Tibial nerve (tissue), 4 donors: ENCODE measurements around the gene STPG3. TPM values are rescaled to one million over a fixed set of nuclear protein-coding genes. Genes with fewer than 3 reads are reported as not detected.

Source experiments
- DNase-seq, 2 donors: peaks; one replicate each; pipeline ENCODE4 v3.0.0-alpha.2; 2019; ENCODE audit warnings: low spot score in 2 of 2
- H3K27ac ChIP-seq, 4 donors: fragments of 200-600 bp; sonication (generic) in 3 of 4; one replicate each; pipeline ENCODE4 v1.5.1; 2017 to 2019; ENCODE audit warnings: mild to moderate bottlenecking in 1 of 4
- H3K27me3 ChIP-seq, 2 donors: fragments of 200-600 bp; sonication (generic) in 1 of 2; one replicate each; pipeline versions ENCODE4 v1.5.1 to v1.6.0; 2017 to 2019
- H3K36me3 ChIP-seq, 3 donors: fragments of 200-600 bp; sonication (generic); one replicate each; pipeline ENCODE4 v1.5.1; 2018 to 2019
- H3K4me1 ChIP-seq, 4 donors: fragments of 200-600 bp; sonication (generic) in 3 of 4; one replicate each; pipeline ENCODE4 v1.5.1; 2017 to 2019
- H3K4me3 ChIP-seq, 4 donors: fragments of 200-600 bp; sonication (generic) in 3 of 4; one replicate each; pipeline ENCODE4 v1.5.1; 2017 to 2019; ENCODE audit warnings: mild to moderate bottlenecking in 1 of 4, moderate library complexity in 1 of 4
- H3K9me3 ChIP-seq, 4 donors: fragments of 200-600 bp; sonication (generic) in 3 of 4; one replicate each; pipeline ENCODE4 v1.5.1; 2017 to 2019
- EP300 ChIP-seq, 2 donors: sonication (generic); formaldehyde crosslinking; IDR thresholded peaks; one replicate each; pipeline ENCODE4 v1.6.1; 2017; ENCODE audit warnings: antibody characterized with exemption in 2 of 2, mild to moderate bottlenecking in 1 of 2
- POLR2A ChIP-seq, 2 donors: fragments of 450-650 bp; IDR thresholded peaks; one replicate each; pipeline ENCODE4 v1.6.1; 2017; ENCODE audit warnings: antibody characterized with exemption in 2 of 2, mild to moderate bottlenecking in 2 of 2, moderate library complexity in 2 of 2
- WGBS, 2 donors: methylation state at CpG; one replicate each; pipeline ENCODE4 v1.1.5; 2018; 5-methylcytosine and 5-hydroxymethylcytosine counted together
- total RNA-seq, 4 donors: library from RNA; depleted of rRNA; stranded (reverse); fragments of >200 nt; gene quantifications; one replicate each; pipeline ENCODE4 v1.1.0, GENCODE V29; 2016
- TF ChIP-seq, protein P1 (sequence below), 5 experiments: fragments of 200-600 bp in 3 of 5; fragments of 450-650 bp in 2 of 5; sonication (generic) in 3 of 5; IDR thresholded peaks; one replicate each; pipeline ENCODE4 v1.5.1; 2016 to 2019; ENCODE audit warnings: antibody characterized with exemption in 5 of 5, mild to moderate bottlenecking in 3 of 5, moderate library complexity in 2 of 5

The STPG3 gene
- total RNA-seq, 4 donors from 2014 or later = not detected

DNA sequence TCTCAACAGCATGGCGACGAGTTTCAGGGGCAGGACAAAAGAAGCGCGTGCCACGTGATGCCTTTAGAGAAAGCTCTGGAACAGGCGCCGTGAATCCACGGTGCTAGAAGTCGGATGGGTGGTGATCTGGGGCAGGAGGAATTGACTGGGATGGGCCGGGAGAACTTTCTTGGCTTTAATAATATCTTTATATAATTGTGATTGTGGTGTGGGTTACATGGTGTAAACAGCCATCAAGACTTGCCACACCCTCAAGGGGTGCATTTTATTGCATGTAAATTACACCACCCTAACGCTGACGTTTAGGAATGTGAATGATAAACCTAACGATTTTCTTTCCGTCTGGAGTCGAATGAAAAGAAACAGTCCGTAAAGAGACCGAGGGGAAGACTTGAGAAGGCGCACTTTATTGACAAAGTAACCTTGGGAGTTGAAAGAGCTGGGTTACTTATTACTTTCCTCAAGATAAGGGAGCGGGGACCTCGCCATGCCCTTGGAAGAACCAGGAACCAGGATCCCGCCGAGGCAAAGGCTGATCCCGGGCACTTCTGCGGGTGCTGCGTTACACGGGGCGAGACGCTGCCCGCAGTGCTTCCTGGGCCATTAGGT is 42.5 kb downstream of the STPG3 start:
- DNase-seq = no peak
- H3K4me1 ChIP-seq = peaks cover 0 to 30% (median 5%) of the 10 kb centered on the region in 4 donors
- H3K27ac ChIP-seq = peak overlapping the region in 1 of 4 donors; percentile 60
- H3K9me3 ChIP-seq = peaks cover 0 to 7% (median 0%) of the 10 kb centered on the region in 4 donors
- TF ChIP-seq EP300 (IDR thresholded peaks at IDR 0.05) (no peak), POLR2A (IDR thresholded peaks at IDR 0.05) (no peak)
- TF ChIP-seq, protein P1, sequence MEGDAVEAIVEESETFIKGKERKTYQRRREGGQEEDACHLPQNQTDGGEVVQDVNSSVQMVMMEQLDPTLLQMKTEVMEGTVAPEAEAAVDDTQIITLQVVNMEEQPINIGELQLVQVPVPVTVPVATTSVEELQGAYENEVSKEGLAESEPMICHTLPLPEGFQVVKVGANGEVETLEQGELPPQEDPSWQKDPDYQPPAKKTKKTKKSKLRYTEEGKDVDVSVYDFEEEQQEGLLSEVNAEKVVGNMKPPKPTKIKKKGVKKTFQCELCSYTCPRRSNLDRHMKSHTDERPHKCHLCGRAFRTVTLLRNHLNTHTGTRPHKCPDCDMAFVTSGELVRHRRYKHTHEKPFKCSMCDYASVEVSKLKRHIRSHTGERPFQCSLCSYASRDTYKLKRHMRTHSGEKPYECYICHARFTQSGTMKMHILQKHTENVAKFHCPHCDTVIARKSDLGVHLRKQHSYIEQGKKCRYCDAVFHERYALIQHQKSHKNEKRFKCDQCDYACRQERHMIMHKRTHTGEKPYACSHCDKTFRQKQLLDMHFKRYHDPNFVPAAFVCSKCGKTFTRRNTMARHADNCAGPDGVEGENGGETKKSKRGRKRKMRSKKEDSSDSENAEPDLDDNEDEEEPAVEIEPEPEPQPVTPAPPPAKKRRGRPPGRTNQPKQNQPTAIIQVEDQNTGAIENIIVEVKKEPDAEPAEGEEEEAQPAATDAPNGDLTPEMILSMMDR (IDR thresholded peaks at IDR 0.05) = no peak
- 71 to 75% methylated on average over 29 of the region's 29 CpGs for WGBS, 2 donors
- no peak overlapping the region for H3K4me3 ChIP-seq
- H3K36me3 ChIP-seq = no peaks in the 10 kb centered on the region
- peaks cover 0 to 63% of the 10 kb centered on the region in 2 donors for H3K27me3 ChIP-seq

DNA sequence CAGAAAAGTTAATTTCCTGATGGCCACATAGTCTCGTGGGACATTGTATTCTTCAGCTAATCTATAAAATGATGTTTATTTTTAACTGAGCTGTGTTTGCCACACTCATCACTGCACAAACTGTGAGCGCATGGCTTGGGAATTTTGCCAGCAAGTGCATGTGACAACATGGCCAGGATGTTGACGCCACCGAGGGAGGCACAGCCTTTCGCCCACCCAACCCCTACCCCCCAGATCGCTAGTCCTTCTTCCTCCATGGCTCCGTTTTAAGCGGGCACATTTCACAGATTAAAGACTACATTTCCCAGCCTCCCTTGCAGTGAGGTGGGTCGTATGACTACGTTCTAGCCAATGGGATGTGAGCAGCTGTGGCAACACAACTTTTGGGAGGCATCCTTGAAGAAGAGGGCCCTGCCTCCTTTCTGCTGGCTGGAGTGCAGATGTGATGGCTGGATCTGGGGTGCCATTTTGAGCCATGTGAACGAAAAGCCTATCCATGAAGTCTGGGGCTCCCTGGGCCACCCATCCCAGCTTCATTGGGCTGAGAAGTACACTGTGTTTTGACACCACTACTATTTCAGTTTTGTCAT is 43.1 kb downstream of the STPG3 start:
- Histone ChIP-seq H3K27me3 (peaks cover 0 to 69% of the 10 kb centered on the region in 2 donors), H3K9me3 (peaks cover 0 to 7% (median 0%) of the 10 kb centered on the region in 4 donors), H3K4me1 (peaks cover 0 to 36% (median 7%) of the 10 kb centered on the region in 4 donors), H3K36me3 (no peaks in the 10 kb centered on the region), H3K4me3 (no peak overlapping the region), H3K27ac (peak overlapping the region in 1 of 4 donors; percentile 60)
- DNase-seq = no peak
- WGBS, 2 donors = 44 to 62% methylated on average over 11 of the region's 11 CpGs
- TF ChIP-seq POLR2A (IDR thresholded peaks at IDR 0.05) = no peak
- TF ChIP-seq EP300 (IDR thresholded peaks at IDR 0.05) = no peak
- TF ChIP-seq, protein P1 (IDR thresholded peaks at IDR 0.05) = no peak

DNA sequence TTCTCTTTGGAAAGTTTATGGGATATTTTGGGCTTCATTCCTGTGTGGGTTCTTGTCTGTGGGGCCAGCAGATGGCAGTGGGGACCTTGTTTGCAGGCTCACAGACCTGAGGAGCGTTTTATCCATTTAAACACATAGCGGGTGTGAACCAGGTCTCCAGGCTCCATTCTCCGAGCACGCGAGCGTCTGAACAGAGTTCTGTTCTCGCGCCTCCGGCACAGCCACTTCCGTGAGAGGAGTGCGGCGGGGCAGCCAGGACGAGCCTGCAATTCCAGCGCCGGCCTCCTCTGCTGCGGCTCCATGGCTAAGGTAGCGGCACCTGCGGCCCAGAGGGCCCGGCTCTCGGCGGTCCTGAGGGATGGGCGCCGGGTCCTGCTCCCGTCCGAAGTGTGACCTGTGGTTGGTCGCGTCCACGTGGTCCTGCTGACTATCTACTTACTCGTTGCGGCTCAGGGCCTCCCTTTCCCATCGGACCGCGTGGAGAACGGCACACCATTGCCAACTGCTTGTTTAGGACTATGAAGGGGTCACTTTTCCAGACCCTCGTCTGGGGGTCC is 43.7 kb downstream of the STPG3 start:
- TF ChIP-seq POLR2A (IDR thresholded peaks at IDR 0.05) = no peak
- TF ChIP-seq, protein P1 (IDR thresholded peaks at IDR 0.05) = no peak
- TF ChIP-seq EP300 (IDR thresholded peaks at IDR 0.05) = no peak
- Histone ChIP-seq H3K27ac (peak overlapping the region in 1 of 4 donors; percentile 60), H3K4me3 (peak overlapping the region in 2 of 4 donors; percentile 36 to 49)

DNA sequence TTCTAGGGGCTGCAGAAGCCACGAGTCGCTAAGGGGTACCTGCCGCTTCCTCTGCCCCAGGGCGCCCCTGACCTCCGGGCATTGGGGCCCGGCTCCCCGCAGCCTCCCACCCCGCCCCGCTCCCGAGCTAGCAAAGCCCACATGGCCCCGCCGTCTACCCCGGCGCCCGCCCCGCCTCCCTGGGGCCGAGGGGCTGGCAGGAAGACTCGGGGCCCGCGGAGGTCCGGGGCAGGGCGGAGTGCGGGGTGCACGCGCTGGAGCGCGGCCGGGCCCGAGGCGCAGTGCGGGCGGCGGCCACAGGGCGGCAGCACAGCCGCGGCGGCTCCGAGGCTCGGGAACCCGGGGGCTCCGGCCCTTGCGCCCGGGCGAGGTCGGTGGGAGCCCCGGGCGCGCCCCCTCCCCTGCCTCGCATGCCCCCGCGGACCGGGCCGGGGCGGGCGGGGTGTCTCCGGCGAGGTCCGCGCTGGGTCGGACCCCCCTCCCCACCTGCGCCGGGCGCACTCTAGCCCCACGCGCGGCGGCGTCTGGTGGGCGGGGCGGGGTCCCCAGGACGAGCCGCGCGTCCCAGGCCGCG is 44.2 kb downstream of the STPG3 start:
- TF ChIP-seq POLR2A (IDR thresholded peaks at IDR 0.05) = no peak
- TF ChIP-seq, protein P1 (IDR thresholded peaks at IDR 0.05) = peak; percentile 36 to 93 (median 85)
- TF ChIP-seq EP300 (IDR thresholded peaks at IDR 0.05) = no peak
- Histone ChIP-seq H3K4me1 (peaks cover 0 to 47% (median 7%) of the 10 kb centered on the region in 4 donors), H3K27ac (peak overlapping the region in 2 of 4 donors; percentile 71 to 80), H3K9me3 (peaks cover 0 to 7% (median 0%) of the 10 kb centered on the region in 4 donors), H3K4me3 (peak overlapping the region in 3 of 4 donors; percentile 11 to 49 (median 36)), H3K36me3 (no peaks in the 10 kb centered on the region), H3K27me3 (peaks cover 0 to 80% of the 10 kb centered on the region in 2 donors)
- WGBS, 2 donors = 9% methylated on average over 7 of the region's 76 CpGs; no CpG with 5 or more reads in 1 of the 2 donors
- no peak for DNase-seq

More for the DNA sequence above, 43.7 kb downstream of the STPG3 start:
- DNase-seq = no peak
- Histone ChIP-seq H3K36me3 (no peaks in the 10 kb centered on the region), H3K9me3 (peaks cover 0 to 7% (median 0%) of the 10 kb centered on the region in 4 donors), H3K4me1 (peaks cover 0 to 42% (median 7%) of the 10 kb centered on the region in 4 donors), H3K27me3 (peaks cover 0 to 75% of the 10 kb centered on the region in 2 donors)
- WGBS, 2 donors = 21 to 27% methylated on average over 9 to 35 of the region's 35 CpGs
